Liver (tissue), 3 donors: ENCODE measurements around the gene CDON.

Source experiments
- JUND ChIP-seq, 2 donors: IDR thresholded peaks; 2 replicates each; pipeline ENCODE4 v1.6.1; 2016; ENCODE audit warnings: antibody characterized with exemption in 2 of 2
- TF ChIP-seq, protein P1 (sequence below): fragments of 150-350 bp; IDR thresholded peaks from 2 replicates; pipeline ENCODE4 v1.5.1; 2017; ENCODE audit warnings: improper control_type of control experiment, low read depth, low read length; ENCODE audit not compliant: missing input control
- donor health status: healthy.
- donor health status: healthy.

- TF ChIP-seq, protein P1, sequence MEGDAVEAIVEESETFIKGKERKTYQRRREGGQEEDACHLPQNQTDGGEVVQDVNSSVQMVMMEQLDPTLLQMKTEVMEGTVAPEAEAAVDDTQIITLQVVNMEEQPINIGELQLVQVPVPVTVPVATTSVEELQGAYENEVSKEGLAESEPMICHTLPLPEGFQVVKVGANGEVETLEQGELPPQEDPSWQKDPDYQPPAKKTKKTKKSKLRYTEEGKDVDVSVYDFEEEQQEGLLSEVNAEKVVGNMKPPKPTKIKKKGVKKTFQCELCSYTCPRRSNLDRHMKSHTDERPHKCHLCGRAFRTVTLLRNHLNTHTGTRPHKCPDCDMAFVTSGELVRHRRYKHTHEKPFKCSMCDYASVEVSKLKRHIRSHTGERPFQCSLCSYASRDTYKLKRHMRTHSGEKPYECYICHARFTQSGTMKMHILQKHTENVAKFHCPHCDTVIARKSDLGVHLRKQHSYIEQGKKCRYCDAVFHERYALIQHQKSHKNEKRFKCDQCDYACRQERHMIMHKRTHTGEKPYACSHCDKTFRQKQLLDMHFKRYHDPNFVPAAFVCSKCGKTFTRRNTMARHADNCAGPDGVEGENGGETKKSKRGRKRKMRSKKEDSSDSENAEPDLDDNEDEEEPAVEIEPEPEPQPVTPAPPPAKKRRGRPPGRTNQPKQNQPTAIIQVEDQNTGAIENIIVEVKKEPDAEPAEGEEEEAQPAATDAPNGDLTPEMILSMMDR: no peak
- TF ChIP-seq JUND (IDR thresholded peaks at IDR 0.05): no peak
Measured at GRCh38 chr11:126008956-126009355, 53.7 kb downstream of the CDON start.
